ENCODE data around the gene HMGXB4.

DNA sequence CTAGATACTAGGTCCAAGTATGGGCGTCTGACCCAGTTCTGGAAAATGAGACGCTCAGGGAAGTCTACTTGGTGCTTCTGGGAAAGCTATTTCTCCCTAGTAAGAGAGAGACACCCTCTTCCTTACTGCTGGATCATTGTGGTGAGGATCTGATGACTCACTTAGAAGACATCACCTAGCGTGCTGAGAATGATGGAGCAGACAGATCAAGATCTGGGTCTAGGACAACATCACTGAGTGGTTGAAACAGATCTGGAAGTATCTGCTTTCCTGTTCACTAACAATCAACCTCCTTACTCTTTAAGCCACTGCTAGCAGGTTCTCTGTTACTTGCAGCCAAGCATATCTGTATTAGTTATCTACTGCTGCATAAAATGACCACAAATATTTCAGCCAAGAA lies 38.3 kb upstream of the HMGXB4 start:
- TF ChIP-seq POLR2A (IDR thresholded peaks at IDR 0.05; ENCODE audit: low read length), result no peak
- no peak for TF ChIP-seq KDM5A (IDR thresholded peaks at IDR 0.05)
- TF ChIP-seq MAZ (IDR thresholded peaks at IDR 0.05; ENCODE audit: borderline replicate concordance, low read depth, low read length), result no peak
- TF ChIP-seq, protein P1, sequence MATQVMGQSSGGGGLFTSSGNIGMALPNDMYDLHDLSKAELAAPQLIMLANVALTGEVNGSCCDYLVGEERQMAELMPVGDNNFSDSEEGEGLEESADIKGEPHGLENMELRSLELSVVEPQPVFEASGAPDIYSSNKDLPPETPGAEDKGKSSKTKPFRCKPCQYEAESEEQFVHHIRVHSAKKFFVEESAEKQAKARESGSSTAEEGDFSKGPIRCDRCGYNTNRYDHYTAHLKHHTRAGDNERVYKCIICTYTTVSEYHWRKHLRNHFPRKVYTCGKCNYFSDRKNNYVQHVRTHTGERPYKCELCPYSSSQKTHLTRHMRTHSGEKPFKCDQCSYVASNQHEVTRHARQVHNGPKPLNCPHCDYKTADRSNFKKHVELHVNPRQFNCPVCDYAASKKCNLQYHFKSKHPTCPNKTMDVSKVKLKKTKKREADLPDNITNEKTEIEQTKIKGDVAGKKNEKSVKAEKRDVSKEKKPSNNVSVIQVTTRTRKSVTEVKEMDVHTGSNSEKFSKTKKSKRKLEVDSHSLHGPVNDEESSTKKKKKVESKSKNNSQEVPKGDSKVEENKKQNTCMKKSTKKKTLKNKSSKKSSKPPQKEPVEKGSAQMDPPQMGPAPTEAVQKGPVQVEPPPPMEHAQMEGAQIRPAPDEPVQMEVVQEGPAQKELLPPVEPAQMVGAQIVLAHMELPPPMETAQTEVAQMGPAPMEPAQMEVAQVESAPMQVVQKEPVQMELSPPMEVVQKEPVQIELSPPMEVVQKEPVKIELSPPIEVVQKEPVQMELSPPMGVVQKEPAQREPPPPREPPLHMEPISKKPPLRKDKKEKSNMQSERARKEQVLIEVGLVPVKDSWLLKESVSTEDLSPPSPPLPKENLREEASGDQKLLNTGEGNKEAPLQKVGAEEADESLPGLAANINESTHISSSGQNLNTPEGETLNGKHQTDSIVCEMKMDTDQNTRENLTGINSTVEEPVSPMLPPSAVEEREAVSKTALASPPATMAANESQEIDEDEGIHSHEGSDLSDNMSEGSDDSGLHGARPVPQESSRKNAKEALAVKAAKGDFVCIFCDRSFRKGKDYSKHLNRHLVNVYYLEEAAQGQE (IDR thresholded peaks at IDR 0.05), result no peak
- TF ChIP-seq, protein P2, sequence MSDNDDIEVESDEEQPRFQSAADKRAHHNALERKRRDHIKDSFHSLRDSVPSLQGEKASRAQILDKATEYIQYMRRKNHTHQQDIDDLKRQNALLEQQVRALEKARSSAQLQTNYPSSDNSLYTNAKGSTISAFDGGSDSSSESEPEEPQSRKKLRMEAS (IDR thresholded peaks at IDR 0.05), result no peak
- TF ChIP-seq, protein P3, sequence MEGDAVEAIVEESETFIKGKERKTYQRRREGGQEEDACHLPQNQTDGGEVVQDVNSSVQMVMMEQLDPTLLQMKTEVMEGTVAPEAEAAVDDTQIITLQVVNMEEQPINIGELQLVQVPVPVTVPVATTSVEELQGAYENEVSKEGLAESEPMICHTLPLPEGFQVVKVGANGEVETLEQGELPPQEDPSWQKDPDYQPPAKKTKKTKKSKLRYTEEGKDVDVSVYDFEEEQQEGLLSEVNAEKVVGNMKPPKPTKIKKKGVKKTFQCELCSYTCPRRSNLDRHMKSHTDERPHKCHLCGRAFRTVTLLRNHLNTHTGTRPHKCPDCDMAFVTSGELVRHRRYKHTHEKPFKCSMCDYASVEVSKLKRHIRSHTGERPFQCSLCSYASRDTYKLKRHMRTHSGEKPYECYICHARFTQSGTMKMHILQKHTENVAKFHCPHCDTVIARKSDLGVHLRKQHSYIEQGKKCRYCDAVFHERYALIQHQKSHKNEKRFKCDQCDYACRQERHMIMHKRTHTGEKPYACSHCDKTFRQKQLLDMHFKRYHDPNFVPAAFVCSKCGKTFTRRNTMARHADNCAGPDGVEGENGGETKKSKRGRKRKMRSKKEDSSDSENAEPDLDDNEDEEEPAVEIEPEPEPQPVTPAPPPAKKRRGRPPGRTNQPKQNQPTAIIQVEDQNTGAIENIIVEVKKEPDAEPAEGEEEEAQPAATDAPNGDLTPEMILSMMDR (IDR thresholded peaks at IDR 0.05), result no peak
- no peak for TF ChIP-seq PHF8 (IDR thresholded peaks at IDR 0.05; ENCODE audit: borderline replicate concordance, low read depth)

Data from A549 (cell line).